HCT116 (cell line): Measurements from ENCODE around the gene CLPTM1L. TPM values are rescaled to one million over a fixed set of nuclear protein-coding genes. Genes with fewer than 3 reads are reported as not detected.
"Not testable (repeated sequence)": the region's sequence is repeated elsewhere in the genome, so short reads cannot be mapped to it uniquely, and the experiment has no call there.

Source experiments
- ATAC-seq: fragments of 200-7000 bp; cut with Tn5 transposase; 2 replicates; pipeline ENCODE4 v1.9.1; 2020; ENCODE audit warnings: mild to moderate bottlenecking, moderate library complexity
- BruUV-seq: library from RNA; stranded (reverse); fragments of 400-500 nt; replicated peaks from 2 replicates; lab custom pipeline; 2021; lab: Mats Ljungman, UMichigan
- CTCF ChIA-PET: fragments of 300-600 bp; sonication (Branson Sonifier 250); formaldehyde crosslinking; loops from one replicate; lab custom pipeline; 2021; ENCODE audit warnings: antibody characterized with exemption; lab: Charles Lee
- POLR2A ChIA-PET: fragments of 300-600, 350-600 bp; sonication (Branson Sonifier 250); formaldehyde crosslinking; loops from one replicate; lab custom pipeline; 2021; ENCODE audit warnings: antibody characterized with exemption; lab: Charles Lee
- RAD21 ChIA-PET, 2 experiments: fragments of 300-600 bp; sonication (Branson Sonifier 250); formaldehyde crosslinking; loops; one replicate each; lab custom pipeline; 2023; ENCODE audit warnings: low total read pairs in 2 of 2; ENCODE audit not compliant: uncharacterized antibody in 2 of 2, unreplicated experiment in 2 of 2, low non-redundant PET in 1 of 2; lab: Charles Lee
- DNase-seq: peaks from one replicate; pipeline ENCODE4 v3.0.0-alpha.2; 2010; ENCODE audit warnings: low read depth, low spot score
- H2AFZ ChIP-seq: fragments of 200-600 bp; shearing (Covaris generic), sonication (generic); 2 replicates; pipeline ENCODE4 v1.6.1; 2017; ENCODE audit warnings: low read depth, mixed run types, mixed read lengths, antibody characterized with exemption, low read length; ENCODE audit not compliant: poor library complexity, severe bottlenecking
- H3K27ac ChIP-seq: 2 replicates; pipeline ENCODE4 v1.5.1; 2012; ENCODE audit warnings: low read depth, low read length
- H3K27me3 ChIP-seq: fragments of 200-600 bp; sonication (generic); 2 replicates; pipeline ENCODE4 v1.6.1; 2016; ENCODE audit warnings: mixed run types, low read length, mixed read lengths; ENCODE audit not compliant: insufficient read depth
- H3K36me3 ChIP-seq, 2 experiments: fragments of 200-500 bp in 1 of 2; fragments of 200-600 bp in 1 of 2; sonication (Bioruptor generic) in 1 of 2; sonication (generic) in 1 of 2; 2 replicates each; pipeline versions ENCODE4 v1.5.1 to v1.6.1; 2014 to 2016; ENCODE audit warnings: low read length in 2 of 2, inconsistent platforms in 1 of 2, mixed read lengths in 1 of 2, mixed run types in 1 of 2; ENCODE audit not compliant: insufficient read depth in 2 of 2, control insufficient read depth in 1 of 2
- H3K4me1 ChIP-seq, 2 experiments: fragments of 200-600 bp in 1 of 2; sonication (generic) in 1 of 2; 2 replicates each; pipeline versions ENCODE4 v1.5.1 to v1.6.1; 2012 to 2017; ENCODE audit warnings: low read length in 2 of 2, inconsistent platforms in 1 of 2, mild to moderate bottlenecking in 1 of 2, mixed read lengths in 1 of 2, mixed run types in 1 of 2, moderate library complexity in 1 of 2; ENCODE audit not compliant: insufficient read depth in 2 of 2, control insufficient read depth in 1 of 2
- H3K4me2 ChIP-seq: fragments of 200-600 bp; sonication (generic); 2 replicates; pipeline ENCODE4 v1.6.1; 2017; ENCODE audit warnings: mixed run types, low read length, mixed read lengths
- H3K4me3 ChIP-seq, 2 experiments: fragments of 200-600 bp in 1 of 2; sonication (generic) in 1 of 2; replicated peaks in 1 of 2; 2 replicates each; pipeline ENCODE4 v1.5.1; 2011 to 2016; ENCODE audit warnings: low read length in 2 of 2, control low read depth in 1 of 2, low read depth in 1 of 2, mild to moderate bottlenecking in 1 of 2, mixed read lengths in 1 of 2, mixed run types in 1 of 2
- H3K79me2 ChIP-seq: fragments of 200-600 bp; sonication (generic); 2 replicates; pipeline ENCODE4 v1.6.1; 2017; ENCODE audit warnings: mild to moderate bottlenecking, mixed run types, low read length, moderate library complexity, mixed read lengths; ENCODE audit not compliant: insufficient read depth
- H3K9ac ChIP-seq: fragments of 200-600 bp; sonication (generic); 2 replicates; pipeline ENCODE4 v1.6.1; 2016; ENCODE audit warnings: low read length, mixed read lengths
- H3K9me2 ChIP-seq: fragments of 200-600 bp; sonication (generic), shearing (Covaris generic); 2 replicates; pipeline ENCODE4 v1.6.1; 2017; ENCODE audit warnings: mixed run types, mild to moderate bottlenecking, moderate library complexity; ENCODE audit not compliant: insufficient read depth
- H3K9me3 ChIP-seq, 2 experiments: fragments of 200-500 bp in 1 of 2; fragments of 200-600 bp in 1 of 2; sonication (Bioruptor generic) in 1 of 2; sonication (generic) in 1 of 2; 2 replicates each; pipeline ENCODE4 v1.6.1; 2014 to 2017; ENCODE audit warnings: low read length in 2 of 2, mixed read lengths in 2 of 2, inconsistent platforms in 1 of 2, low read depth in 1 of 2, mild to moderate bottlenecking in 1 of 2, mixed run types in 1 of 2, moderate library complexity in 1 of 2; ENCODE audit not compliant: control insufficient read depth in 1 of 2, insufficient read depth in 1 of 2
- H4K20me1 ChIP-seq: fragments of 200-600 bp; sonication (generic), shearing (Covaris generic); 2 replicates; pipeline ENCODE4 v1.6.1; 2017; ENCODE audit warnings: mixed run types, mild to moderate bottlenecking, moderate library complexity; ENCODE audit not compliant: insufficient read depth
- CBX3 ChIP-seq: IDR thresholded peaks from 2 replicates; pipeline ENCODE4 v1.6.1; 2012; ENCODE audit warnings: low read depth
- CTCF ChIP-seq, 3 experiments: fragments of 200-600 bp in 1 of 3; sonication (generic) in 1 of 3; IDR thresholded peaks in 2 of 3; conservative IDR thresholded peaks in 1 of 3; 2 replicates each; pipeline ENCODE4 v1.5.1; 2012 to 2017; ENCODE audit warnings: low read depth in 2 of 3, low read length in 2 of 3, antibody characterized with exemption in 1 of 3, borderline replicate concordance in 1 of 3, control low read depth in 1 of 3, mild to moderate bottlenecking in 1 of 3, mixed read lengths in 1 of 3, mixed run types in 1 of 3, moderate library complexity in 1 of 3; ENCODE audit not compliant: insufficient read depth in 1 of 3
- FOSL1 ChIP-seq: IDR thresholded peaks from 2 replicates; pipeline ENCODE4 v1.6.1; 2012; ENCODE audit warnings: low read depth
- POLR2AphosphoS5 ChIP-seq: IDR thresholded peaks from 2 replicates; pipeline ENCODE4 v1.6.1; 2011; ENCODE audit warnings: mild to moderate bottlenecking, low read depth, low read length, moderate library complexity
- SIN3A ChIP-seq: IDR thresholded peaks from 2 replicates; pipeline ENCODE4 v1.6.1; 2012; ENCODE audit warnings: low read depth
- intact Hi-C: fragments of 100-400 bp; cut with micrococcal nuclease; formaldehyde crosslinking; loops from 2 replicates; pipeline ENCODE4 v1.10.0; 2022
- total RNA-seq: library from RNA; stranded (reverse); gene quantifications from one replicate; pipeline ENCODE4 v1.2.1, GENCODE V29; 2021; ENCODE audit not compliant: unreplicated experiment

The CLPTM1L gene
- total RNA-seq, 1 experiment from 2014 or later, result 98.4 TPM

- TF ChIP-seq CTCF (IDR thresholded peaks at IDR 0.05 in 2 of 3, conservative IDR thresholded peaks at IDR 0.05 in 1 of 3; ENCODE audit: borderline replicate concordance in 1 of 3, insufficient read depth in 1 of 3, low read depth in 2 of 3, low read length in 2 of 3), result no peak
- TF ChIP-seq CBX3, result no peak
- no peak for TF ChIP-seq POLR2AphosphoS5
- no peak for TF ChIP-seq SIN3A
- no peak for TF ChIP-seq FOSL1
These were observed 3.0 kb downstream of the CLPTM1L start (continued) for GRCh38 chr5:1341863-1342262.

GRCh38 chr5:1339818-1340210, 5.1 kb downstream of the CLPTM1L start:
- RAD21 ChIA-PET, H4K20me1 ChIP-seq, H3K27me3 ChIP-seq, H2AFZ ChIP-seq, DNase-seq, CTCF ChIA-PET, H3K9me3 ChIP-seq, ATAC-seq, H3K4me3 ChIP-seq, H3K9me2 ChIP-seq, BruUV-seq, POLR2A ChIA-PET, H3K9ac ChIP-seq, H3K4me2 ChIP-seq, H3K27ac ChIP-seq: not testable (repeated sequence)
- peaks cover 73% of the 10 kb centered on the region for H3K79me2 ChIP-seq
- H3K4me1 ChIP-seq, result peaks cover 9 to 12% of the 10 kb centered on the region in 2 experiments; a peak in 3 of 4 replicates
- H3K36me3 ChIP-seq, result peaks cover 24 to 59% of the 10 kb centered on the region in 2 experiments
- intact Hi-C loops, result loop anchor here (10.0 kb wide), 1 partner anchor 255 kb away; no protein-coding TSS in a partner anchor

- BruUV-seq, ATAC-seq, H3K27me3 ChIP-seq, intact Hi-C loops, H3K4me3 ChIP-seq, H3K9me3 ChIP-seq, H3K9me2 ChIP-seq, DNase-seq, CTCF ChIA-PET, H4K20me1 ChIP-seq, H3K27ac ChIP-seq, H3K4me2 ChIP-seq, RAD21 ChIA-PET, H2AFZ ChIP-seq, H3K9ac ChIP-seq, POLR2A ChIA-PET: not testable (repeated sequence)
- peaks cover 70% of the 10 kb centered on the region for H3K79me2 ChIP-seq
- peaks cover 28 to 59% of the 10 kb centered on the region in 2 experiments for H3K36me3 ChIP-seq
- peaks cover 9 to 12% of the 10 kb centered on the region in 2 experiments; a peak in 3 of 4 replicates for H3K4me1 ChIP-seq
These were observed 5.6 kb downstream of the CLPTM1L start for GRCh38 chr5:1339139-1339817.
